ENCODE data around the gene BEST1.
"Not testable (repeated sequence)": the region's sequence is repeated elsewhere in the genome, so short reads cannot be mapped to it uniquely, and the experiment has no call there.

The BEST1 gene

DNA sequence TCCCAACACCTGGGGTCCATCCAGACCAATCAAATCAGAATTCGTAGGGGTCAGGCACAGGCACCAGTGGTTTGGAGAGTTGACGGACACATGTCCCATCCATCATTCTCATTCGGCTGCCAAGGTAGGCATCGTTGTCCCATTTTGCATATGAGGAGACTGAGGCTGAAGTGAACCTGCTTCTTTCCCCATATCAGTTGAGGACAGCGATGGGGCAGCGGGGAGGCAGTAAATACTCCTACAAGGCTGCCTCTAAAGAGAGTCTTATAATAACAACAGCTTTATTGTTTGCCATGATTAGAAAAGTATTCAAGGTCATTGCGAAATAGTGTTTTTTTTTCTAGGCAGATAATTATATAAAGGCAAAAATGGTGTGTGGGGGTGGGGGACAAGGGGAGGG is 1.6 kb upstream of the BEST1 start:
- no peak overlapping the region for H3K4me3 ChIP-seq (ENCODE audit: low read depth, low read length)
- no peak for DNase-seq (ENCODE audit: low read depth)
- no peak for TF ChIP-seq MAX (IDR thresholded peaks at IDR 0.05; ENCODE audit: low read depth, low read length)
- no peak for TF ChIP-seq MYC (IDR thresholded peaks at IDR 0.05; ENCODE audit: low read depth, low read length)
- no peak for TF ChIP-seq CTCF (IDR thresholded peaks at IDR 0.05; ENCODE audit: low read depth, low read length)
- no peak for TF ChIP-seq POLR2A (IDR thresholded peaks at IDR 0.05; ENCODE audit: extremely low read depth, insufficient read length)

DNA sequence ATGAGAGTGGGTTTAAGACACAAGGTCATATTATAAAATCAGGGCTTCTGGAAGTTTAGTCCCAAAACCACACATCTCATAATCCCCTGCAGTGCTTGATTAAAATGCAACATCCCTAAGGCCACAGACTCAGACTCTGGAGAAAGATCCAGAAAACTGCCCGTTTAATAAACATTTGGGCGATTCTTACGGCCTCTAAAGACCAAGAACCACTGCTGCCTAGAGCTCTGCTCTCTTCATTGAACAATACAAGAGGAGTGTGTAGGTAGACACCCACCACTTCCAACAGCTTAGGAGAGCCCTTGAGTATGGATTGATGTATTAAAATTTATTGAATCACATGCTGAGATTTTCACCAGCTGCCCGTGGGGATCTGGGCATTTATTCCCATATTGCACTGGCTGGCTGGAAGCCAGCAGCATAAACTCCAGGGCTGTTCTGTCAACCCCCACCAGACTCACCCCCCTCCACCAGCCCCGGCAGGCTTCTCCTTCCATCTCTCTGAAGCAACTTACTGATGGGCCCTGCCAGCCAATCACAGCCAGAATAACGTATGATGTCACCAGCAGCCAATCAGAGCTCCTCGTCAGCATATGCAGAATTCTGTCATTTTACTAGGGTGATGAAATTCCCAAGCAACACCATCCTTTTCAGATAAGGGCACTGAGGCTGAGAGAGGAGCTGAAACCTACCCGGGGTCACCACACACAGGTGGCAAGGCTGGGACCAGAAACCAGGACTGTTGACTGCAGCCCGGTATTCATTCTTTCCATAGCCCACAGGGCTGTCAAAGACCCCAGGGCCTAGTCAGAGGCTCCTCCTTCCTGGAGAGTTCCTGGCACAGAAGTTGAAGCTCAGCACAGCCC is 749 bp upstream of the BEST1 start:
- no peak overlapping the region for H3K4me3 ChIP-seq (ENCODE audit: low read depth, low read length)
- TF ChIP-seq POLR2A (IDR thresholded peaks at IDR 0.05; ENCODE audit: extremely low read depth, insufficient read length) (no peak), MYC (IDR thresholded peaks at IDR 0.05; ENCODE audit: low read depth, low read length) (no peak), MAX (IDR thresholded peaks at IDR 0.05; ENCODE audit: low read depth, low read length) (no peak), CTCF (IDR thresholded peaks at IDR 0.05; ENCODE audit: low read depth, low read length) (no peak)
- DNase-seq (ENCODE audit: low read depth) = peak; percentile 77

DNA sequence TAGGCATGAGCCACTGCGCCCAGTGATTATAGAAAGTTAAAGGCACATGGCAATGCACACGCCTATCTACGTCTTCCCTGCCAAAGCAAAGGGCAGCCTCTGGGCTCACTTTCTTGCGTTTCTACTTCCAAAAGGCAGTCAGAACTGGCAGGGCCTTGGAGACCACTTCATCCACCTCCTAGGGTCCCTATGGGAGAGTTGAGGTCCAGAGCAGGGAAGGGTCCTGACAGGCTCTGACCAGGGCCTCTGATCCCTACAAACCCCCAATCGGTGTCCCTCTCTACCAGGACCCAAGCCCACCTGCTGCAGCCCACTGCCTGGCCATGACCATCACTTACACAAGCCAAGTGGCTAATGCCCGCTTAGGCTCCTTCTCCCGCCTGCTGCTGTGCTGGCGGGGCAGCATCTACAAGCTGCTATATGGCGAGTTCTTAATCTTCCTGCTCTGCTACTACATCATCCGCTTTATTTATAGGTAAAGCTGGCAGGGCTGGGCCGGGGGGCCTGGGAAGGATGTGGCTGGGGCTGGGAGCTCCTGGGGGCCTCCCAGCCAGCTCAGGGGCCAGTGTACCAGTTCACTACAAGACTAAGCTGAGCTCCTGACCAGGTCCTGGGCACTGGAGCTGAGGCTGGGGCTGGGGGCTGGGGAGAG is 1.5 kb downstream of the BEST1 start:
- TF ChIP-seq CTCF (IDR thresholded peaks at IDR 0.05; ENCODE audit: low read depth, low read length) (no peak), MAX (IDR thresholded peaks at IDR 0.05; ENCODE audit: low read depth, low read length) (no peak), POLR2A (IDR thresholded peaks at IDR 0.05; ENCODE audit: extremely low read depth, insufficient read length) (no peak), MYC (IDR thresholded peaks at IDR 0.05; ENCODE audit: low read depth, low read length) (no peak)
- no peak for DNase-seq (ENCODE audit: low read depth)

DNA sequence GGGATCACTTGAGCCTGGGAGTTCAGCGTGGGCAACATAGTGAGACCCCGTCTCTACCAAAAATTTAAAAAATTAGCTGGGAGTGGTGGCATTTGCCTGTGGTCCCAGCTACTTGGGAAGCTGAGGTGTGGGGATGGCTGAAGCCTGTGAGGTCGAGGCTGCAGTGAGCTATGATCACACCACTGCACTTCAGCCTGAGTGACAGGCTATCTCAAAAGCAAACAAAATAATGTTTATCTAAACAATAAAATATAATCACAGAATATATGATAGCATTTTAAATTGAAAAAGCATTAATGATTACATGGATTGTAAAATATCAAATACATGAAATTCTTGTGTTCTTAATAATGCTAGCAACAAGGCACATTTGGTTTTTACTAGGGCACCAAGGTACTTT is 2.7 kb downstream of the BEST1 start:
- DNase-seq (ENCODE audit: low read depth) = no peak
- TF ChIP-seq POLR2A (IDR thresholded peaks at IDR 0.05; ENCODE audit: extremely low read depth, insufficient read length) (no peak), MAX (IDR thresholded peaks at IDR 0.05; ENCODE audit: low read depth, low read length) (no peak), MYC (IDR thresholded peaks at IDR 0.05; ENCODE audit: low read depth, low read length) (no peak), CTCF (IDR thresholded peaks at IDR 0.05; ENCODE audit: low read depth, low read length) (no peak)
- H3K4me3 ChIP-seq (ENCODE audit: low read depth, low read length) = no peak overlapping the region

More for the DNA sequence above, 1.5 kb downstream of the BEST1 start:
- no peak overlapping the region for H3K4me3 ChIP-seq (ENCODE audit: low read depth, low read length)

DNA sequence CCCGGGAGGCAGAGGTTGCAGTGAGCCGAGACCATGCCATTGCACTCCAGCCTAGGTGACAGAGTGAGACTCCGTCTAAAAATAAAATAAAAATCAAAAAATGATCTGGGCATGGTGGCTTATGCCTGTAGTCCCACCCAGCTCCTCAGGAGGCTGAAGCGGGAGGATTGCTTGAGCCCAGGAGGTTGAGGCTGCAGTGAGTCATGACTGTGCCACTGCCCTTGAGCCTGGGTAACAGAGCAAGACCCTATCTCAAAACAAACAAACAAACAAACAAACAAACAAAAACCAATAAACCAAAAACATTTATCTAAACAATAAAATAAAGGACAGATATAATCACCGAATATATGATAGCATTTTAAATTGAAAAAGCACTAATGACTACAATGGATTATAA is 3.5 kb downstream of the BEST1 start:
- DNase-seq (ENCODE audit: low read depth); H3K4me3 ChIP-seq (ENCODE audit: low read depth, low read length): not testable (repeated sequence)

DNA sequence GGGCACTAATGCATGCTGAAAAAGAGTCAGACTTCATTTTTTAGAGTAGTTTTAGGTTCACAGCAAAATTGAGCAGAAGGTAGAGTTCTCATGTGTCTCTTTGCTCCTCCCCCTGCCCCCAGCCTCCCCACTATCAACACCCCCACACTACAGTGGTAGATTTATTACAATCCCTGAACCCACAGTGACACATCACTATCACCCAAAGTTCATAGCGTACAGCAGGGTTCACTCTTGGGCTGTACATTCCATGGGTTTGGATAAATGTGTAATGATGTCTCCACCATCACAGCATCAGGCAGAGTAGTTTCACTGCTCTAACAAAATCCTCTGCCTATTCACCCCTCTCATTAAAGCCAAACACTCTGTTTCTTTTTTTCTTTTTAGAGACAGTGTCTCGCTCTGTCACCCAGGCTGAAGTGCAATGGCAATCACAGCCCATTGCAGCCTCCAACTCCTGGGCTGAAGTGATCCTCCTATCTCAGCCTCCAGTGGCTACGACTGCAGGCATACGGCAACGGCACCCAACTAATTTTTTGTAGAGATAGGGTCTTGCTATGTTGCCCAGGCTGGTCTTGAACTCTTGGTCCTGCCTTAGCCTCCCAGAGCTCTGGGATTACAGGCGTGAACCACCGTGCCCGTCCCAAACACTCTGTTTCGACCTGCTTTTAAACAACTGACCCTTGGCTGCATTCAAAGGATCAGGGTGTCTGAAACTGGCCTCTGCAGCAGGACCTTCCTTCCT is 4.1 kb downstream of the BEST1 start:
- DNase-seq (ENCODE audit: low read depth) = peak; percentile 52
- H3K4me3 ChIP-seq (ENCODE audit: low read depth, low read length) = no peak overlapping the region
- TF ChIP-seq CTCF (IDR thresholded peaks at IDR 0.05; ENCODE audit: low read depth, low read length) (no peak), MAX (IDR thresholded peaks at IDR 0.05; ENCODE audit: low read depth, low read length) (no peak), MYC (IDR thresholded peaks at IDR 0.05; ENCODE audit: low read depth, low read length) (no peak), POLR2A (IDR thresholded peaks at IDR 0.05; ENCODE audit: extremely low read depth, insufficient read length) (no peak)

All from NB4 (cell line).